Endothelial cell of umbilical vein (primary cell): Measurements from ENCODE around the gene CNTFR.

Source experiments
- CTCF ChIP-seq, 2 donors: IDR thresholded peaks; 1 replicate in 1 of 2; 2 replicates in 1 of 2; pipeline ENCODE4 v1.5.1; 2011; ENCODE audit warnings: low read length in 2 of 2, mild to moderate bottlenecking in 2 of 2, moderate library complexity in 2 of 2, control low read depth in 1 of 2, inconsistent platforms in 1 of 2, low read depth in 1 of 2; ENCODE audit not compliant: insufficient read depth in 1 of 2; ENCODE audit errors: extremely low read depth in 1 of 2
- EZH2 ChIP-seq: IDR thresholded peaks from 2 replicates; pipeline ENCODE4 v1.6.1; 2012; ENCODE audit warnings: borderline replicate concordance, low read depth, mild to moderate bottlenecking, moderate library complexity, low read length, inconsistent platforms; ENCODE audit not compliant: severe bottlenecking

DNA sequence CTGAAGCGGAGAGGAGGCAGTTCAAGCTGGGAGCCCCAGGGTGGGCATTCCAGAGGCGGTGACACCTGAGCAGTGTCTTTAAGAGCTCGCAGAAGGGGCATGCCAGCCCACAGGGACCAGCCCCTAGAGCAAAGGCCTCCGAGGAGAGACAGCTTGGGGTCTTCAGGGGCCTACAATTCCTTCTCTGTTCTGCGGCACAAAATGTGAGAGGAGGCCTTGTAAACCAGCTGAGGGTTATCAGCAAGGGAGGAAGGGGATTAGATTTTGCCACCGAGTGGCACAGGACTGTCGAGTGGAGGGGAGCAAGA is 48.6 kb upstream of the CNTFR start:
- TF ChIP-seq EZH2 (no peak), CTCF (IDR thresholded peaks at IDR 0.05; ENCODE audit: extremely low read depth in 1 of 2, insufficient read depth in 1 of 2, low read depth in 1 of 2, low read length in 2 of 2) (no peak)
